ENCODE results near the gene ARHGAP45. TPM values are rescaled to one million over a fixed set of nuclear protein-coding genes. Genes with fewer than 3 reads are reported as not detected.
"Not testable (repeated sequence)": the region's sequence is repeated elsewhere in the genome, so short reads cannot be mapped to it uniquely, and the experiment has no call there.

ARHGAP45 gene
- total RNA-seq, 1 experiment from 2014 or later: 45.3 TPM

GRCh38 chr19:1019980-1020867, 46.7 kb upstream of the ARHGAP45 start:
- Histone ChIP-seq H2AFZ (ENCODE audit: low read length) (no peak overlapping the region), H4K20me1 (ENCODE audit: low read length) (peaks cover 48% of the 10 kb centered on the region)
- CTCF ChIA-PET: interaction anchor here (0.7 kb wide), 1 partner anchor 16 kb away, joined by 4 read pairs; no protein-coding TSS in a partner anchor

GRCh38 chr19:1020868-1021425, 46.0 kb upstream of the ARHGAP45 start, which contains the start of gene TMEM259:
Gene TMEM259, minus strand, starts transcription at chr19:1021123. Its CDS starts 127 bp downstream, at chr19:1020996.
- intact Hi-C loops (cut with micrococcal nuclease): no loop called here
- 0 out of 2 replicates have a peak within 1 kb of the TSS, but pooled peaks have one; percentile 12 for H2AFZ ChIP-seq (ENCODE audit: low read length)
- peak within 1 kb of the TSS; percentile 93 for H3K4me3 ChIP-seq (ENCODE audit: low read length)
- H3K79me2 ChIP-seq (ENCODE audit: low read length): peaks cover 50% of the 10 kb centered on the region
- DNase-seq (peak; percentile 93), ATAC-seq (peak; percentile 76)
- no peaks in the 10 kb centered on the region for H3K9me3 ChIP-seq (ENCODE audit: low read length)
- H3K9ac ChIP-seq (ENCODE audit: low read length): peak within 1 kb of the TSS; percentile 92
- ChIA-PET POLR2A (ENCODE audit: unreplicated experiment) (interaction anchor here (0.6 kb wide), 2 partner anchors 160 to 172 kb away, joined by 3 read pairs; no protein-coding TSS in a partner anchor), CTCF (no interaction called here)
- peaks cover 22% of the 10 kb centered on the region for H3K4me1 ChIP-seq (ENCODE audit: insufficient read depth, low read length)
- no peaks in the 10 kb centered on the region for H3K27me3 ChIP-seq (ENCODE audit: low read length)
- no TSS peak for BruUV-seq (replicated peaks)
- H4K20me1 ChIP-seq (ENCODE audit: low read length): peaks cover 40% of the 10 kb centered on the region
- no peaks in the 10 kb centered on the region for H3K9me2 ChIP-seq (replicated peaks; ENCODE audit: low read length)
- H3K4me2 ChIP-seq (ENCODE audit: low read length): peak within 1 kb of the TSS; percentile 97
- no peaks in the 10 kb centered on the region for H3F3A ChIP-seq (ENCODE audit: low read length, unreplicated experiment)
- H3K27ac ChIP-seq (ENCODE audit: low read length): peak within 1 kb of the TSS; percentile 39
- TF ChIP-seq EZH2phosphoT487 (IDR thresholded peaks at IDR 0.05; ENCODE audit: borderline replicate concordance, low read length): no peak
- TF ChIP-seq CTCF (conservative IDR thresholded peaks at IDR 0.05; ENCODE audit: low read depth, low read length): no peak
- TF ChIP-seq EZH2 (IDR thresholded peaks at IDR 0.05; ENCODE audit: low read length, unreplicated experiment): no peak
- H3K36me3 ChIP-seq (ENCODE audit: low read depth, low read length): no peaks in the 10 kb centered on the region

More at GRCh38 chr19:1019980-1020867, 46.7 kb upstream of the ARHGAP45 start:
- Histone ChIP-seq H3K4me3 (ENCODE audit: low read length) (peak overlapping the region; percentile 93), H3F3A (ENCODE audit: low read length, unreplicated experiment) (no peaks in the 10 kb centered on the region), H3K9me2 (replicated peaks; ENCODE audit: low read length) (no peaks in the 10 kb centered on the region), H3K27me3 (ENCODE audit: low read length) (no peaks in the 10 kb centered on the region), H3K9ac (ENCODE audit: low read length) (peak overlapping the region; percentile 92), H3K4me2 (ENCODE audit: low read length) (peak overlapping the region; percentile 97), H3K4me1 (ENCODE audit: insufficient read depth, low read length) (peaks cover 22% of the 10 kb centered on the region), H3K79me2 (ENCODE audit: low read length) (peaks cover 57% of the 10 kb centered on the region), H3K27ac (ENCODE audit: low read length) (peak overlapping the region; percentile 39), H3K9me3 (ENCODE audit: low read length) (no peaks in the 10 kb centered on the region), H3K36me3 (ENCODE audit: low read depth, low read length) (no peaks in the 10 kb centered on the region)
- no peak for DNase-seq
- TF ChIP-seq EZH2phosphoT487 (IDR thresholded peaks at IDR 0.05; ENCODE audit: borderline replicate concordance, low read length) (no peak), EZH2 (IDR thresholded peaks at IDR 0.05; ENCODE audit: low read length, unreplicated experiment) (no peak), CTCF (conservative IDR thresholded peaks at IDR 0.05; ENCODE audit: low read depth, low read length) (no peak)
- POLR2A ChIA-PET (ENCODE audit: unreplicated experiment): interaction anchor here (0.8 kb wide), 1 partner anchor 36 kb away, joined by 9 read pairs; the partner anchor contains the start of gene WDR18
- BruUV-seq (replicated peaks): TSS peak; percentile 43
- ATAC-seq: no peak
- intact Hi-C loops (cut with micrococcal nuclease): no loop called here

- BruUV-seq (replicated peaks); CTCF ChIA-PET: not testable (repeated sequence)
- peaks cover 39% of the 10 kb centered on the region for H3K79me2 ChIP-seq (ENCODE audit: low read length)
These were observed 43.1 kb upstream of the ARHGAP45 start for GRCh38 chr19:1023883-1024188.

GRCh38 chr19:1025080-1025479, 41.9 kb upstream of the ARHGAP45 start:
- H3K27ac ChIP-seq (ENCODE audit: low read length); H3K9me3 ChIP-seq (ENCODE audit: low read length); H3K4me3 ChIP-seq (ENCODE audit: low read length); CTCF ChIA-PET; H3K4me2 ChIP-seq (ENCODE audit: low read length); H3K27me3 ChIP-seq (ENCODE audit: low read length); BruUV-seq (replicated peaks); H3K9ac ChIP-seq (ENCODE audit: low read length); H3F3A ChIP-seq (ENCODE audit: low read length, unreplicated experiment); H3K4me1 ChIP-seq (ENCODE audit: insufficient read depth, low read length); H4K20me1 ChIP-seq (ENCODE audit: low read length); H3K9me2 ChIP-seq (replicated peaks; ENCODE audit: low read length); ATAC-seq; H3K36me3 ChIP-seq (ENCODE audit: low read depth, low read length); H2AFZ ChIP-seq (ENCODE audit: low read length); DNase-seq: not testable (repeated sequence)
- POLR2A ChIA-PET (ENCODE audit: unreplicated experiment): interaction anchor here (0.6 kb wide), 1 partner anchor 18 kb away, joined by 6 read pairs; no protein-coding TSS in a partner anchor
- intact Hi-C loops (cut with micrococcal nuclease): loop anchor here (5.0 kb wide), 1 partner anchor 77 kb away; the partner anchor contains the start of gene GPX4
- H3K79me2 ChIP-seq (ENCODE audit: low read length): peaks cover 37% of the 10 kb centered on the region

More at GRCh38 chr19:1023883-1024188, 43.1 kb upstream of the ARHGAP45 start:
- H3K9ac ChIP-seq (ENCODE audit: low read length); POLR2A ChIA-PET (ENCODE audit: unreplicated experiment); H3K27me3 ChIP-seq (ENCODE audit: low read length); H3K36me3 ChIP-seq (ENCODE audit: low read depth, low read length); H3K4me3 ChIP-seq (ENCODE audit: low read length); H3K9me3 ChIP-seq (ENCODE audit: low read length); intact Hi-C loops (cut with micrococcal nuclease); H2AFZ ChIP-seq (ENCODE audit: low read length); H3F3A ChIP-seq (ENCODE audit: low read length, unreplicated experiment); ATAC-seq; H3K27ac ChIP-seq (ENCODE audit: low read length); H3K9me2 ChIP-seq (replicated peaks; ENCODE audit: low read length); H3K4me1 ChIP-seq (ENCODE audit: insufficient read depth, low read length); H3K4me2 ChIP-seq (ENCODE audit: low read length); DNase-seq: not testable (repeated sequence)
- peaks cover 14% of the 10 kb centered on the region for H4K20me1 ChIP-seq (ENCODE audit: low read length)
